Brain microvascular endothelial cell (primary cell): Measurements from ENCODE around the gene NAT14.

ENCODE experiments used
- DNase-seq: peaks from one replicate; pipeline ENCODE4 v3.0.0-alpha.2; 2020
- H3K27ac ChIP-seq: fragments of 250-450 bp; sonication (Bioruptor Pico); 2 replicates; pipeline ENCODE4 v1.5.1; 2020; ENCODE audit warnings: mild to moderate bottlenecking, moderate library complexity
- H3K27me3 ChIP-seq: fragments of 250-450 bp; sonication (Bioruptor Pico); replicated peaks from 2 replicates; pipeline ENCODE4 v1.5.1; 2020; ENCODE audit warnings: mild to moderate bottlenecking
- H3K36me3 ChIP-seq: fragments of 250-450 bp; sonication (Bioruptor Pico); replicated peaks from 2 replicates; pipeline ENCODE4 v1.5.1; 2020; ENCODE audit warnings: mild to moderate bottlenecking
- H3K4me3 ChIP-seq: 2 replicates; pipeline ENCODE4 v1.5.1; 2011; ENCODE audit warnings: low read depth, mild to moderate bottlenecking, control low read depth, low read length, moderate library complexity
- CTCF ChIP-seq: IDR thresholded peaks from 2 replicates; pipeline ENCODE4 v1.5.1; 2011; ENCODE audit warnings: low read depth, mild to moderate bottlenecking, moderate library complexity, low read length, control low read depth, inconsistent platforms; ENCODE audit errors: missing control alignments
- in situ Hi-C: cut with HindIII; loops from 2 replicates; pipeline ENCODE4 v1.10.0; 2017; ENCODE audit warnings: low sequenced_read_pairs, low pct_ligation_motif_present

The NAT14 gene, protein sequence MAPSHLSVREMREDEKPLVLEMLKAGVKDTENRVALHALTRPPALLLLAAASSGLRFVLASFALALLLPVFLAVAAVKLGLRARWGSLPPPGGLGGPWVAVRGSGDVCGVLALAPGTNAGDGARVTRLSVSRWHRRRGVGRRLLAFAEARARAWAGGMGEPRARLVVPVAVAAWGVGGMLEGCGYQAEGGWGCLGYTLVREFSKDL

GRCh38 chr19:55484593-55485438 is at the start of gene NAT14:
NAT14 (plus strand) TSS chr19:55485188; CDS start chr19:55485709, 521 bp downstream.
- in situ Hi-C loops: no loop called here
- H3K4me3 ChIP-seq: peak within 1 kb of the TSS; percentile 68
- H3K27me3 ChIP-seq: no peaks in the 10 kb centered on the region
- TF ChIP-seq CTCF: no peak
- H3K36me3 ChIP-seq: peaks cover 9% of the 10 kb centered on the region
- H3K27ac ChIP-seq: peak within 1 kb of the TSS; percentile 57
- DNase-seq: no peak

DNA sequence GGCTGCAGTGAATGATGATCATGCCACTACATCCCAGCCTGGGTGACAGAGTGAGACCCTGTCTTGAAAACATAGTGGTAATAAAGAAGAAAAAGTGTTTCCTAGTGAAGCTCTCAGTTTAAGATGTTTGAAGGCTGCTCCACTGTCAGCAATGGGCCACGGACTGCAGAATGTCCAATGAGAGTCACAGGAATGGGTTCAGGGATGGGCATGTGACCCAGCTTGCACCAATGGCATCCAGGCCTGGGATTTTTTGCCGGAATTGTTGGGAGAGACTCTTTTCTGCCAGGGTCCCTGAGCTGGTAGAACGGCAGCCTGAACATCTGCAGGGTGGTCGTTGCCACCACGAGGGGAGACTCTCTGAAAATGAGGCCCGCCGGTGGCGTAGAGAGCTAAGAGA is 48.1 kb upstream of the NAT14 start:
- TF ChIP-seq CTCF: no peak
- H3K27ac ChIP-seq: no peak overlapping the region
- H3K4me3 ChIP-seq: no peak overlapping the region
- no peaks in the 10 kb centered on the region for H3K36me3 ChIP-seq
- H3K27me3 ChIP-seq: peaks cover 34% of the 10 kb centered on the region
- no peak for DNase-seq
- in situ Hi-C loops: no loop called here

DNA sequence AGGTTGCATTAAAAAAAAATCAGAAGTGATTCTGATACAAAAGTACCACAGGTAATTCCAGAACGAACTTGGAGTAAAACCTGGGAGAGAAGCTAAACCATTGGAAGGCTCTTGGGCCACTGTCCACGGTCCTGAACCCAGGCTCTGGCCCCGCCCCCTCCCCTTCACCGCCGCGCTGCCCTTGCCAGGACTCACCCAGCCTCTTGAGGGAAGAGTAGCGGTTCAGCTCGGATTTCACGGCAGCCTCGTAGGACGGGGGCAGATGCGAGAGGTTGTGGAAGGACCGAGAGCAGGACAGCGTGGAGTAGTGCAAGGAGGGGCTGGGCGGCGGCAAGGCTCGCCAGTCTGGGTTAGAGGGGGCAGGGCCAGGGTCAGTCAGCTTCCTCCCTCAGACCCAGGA is 47.6 kb upstream of the NAT14 start:
- TF ChIP-seq CTCF: no peak
- Histone ChIP-seq H3K4me3 (no peak overlapping the region), H3K27ac (no peak overlapping the region), H3K36me3 (no peaks in the 10 kb centered on the region), H3K27me3 (peaks cover 36% of the 10 kb centered on the region)
- in situ Hi-C loops: no loop called here
- DNase-seq: peak; percentile 56

DNA sequence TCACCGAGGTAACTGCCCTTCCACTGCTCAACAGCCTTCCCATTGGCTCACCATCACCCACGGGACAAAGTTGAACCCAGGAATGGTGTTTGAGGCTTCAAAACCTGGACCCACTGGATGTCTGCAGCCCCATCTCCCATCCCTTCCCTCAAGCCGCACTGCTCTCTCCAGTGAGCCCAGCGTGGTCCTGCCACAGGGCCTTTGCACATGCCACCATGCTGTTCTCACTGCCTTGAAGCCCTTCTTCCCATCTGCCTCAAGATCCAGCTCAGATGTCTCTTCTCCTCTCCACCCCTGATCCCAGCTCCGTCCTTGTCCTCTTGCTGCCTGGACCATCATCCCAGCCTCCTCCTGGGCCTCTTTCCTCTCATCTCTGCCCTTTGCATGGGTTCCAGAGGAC is 45.9 kb upstream of the NAT14 start:
- DNase-seq: no peak
- Histone ChIP-seq H3K27me3 (peaks cover 34% of the 10 kb centered on the region), H3K4me3 (no peak overlapping the region)

GRCh38 chr19:55440411-55441105 is 44.4 kb upstream of the NAT14 start:
- DNase-seq: no peak
- no peak for TF ChIP-seq CTCF
- no peak overlapping the region for H3K4me3 ChIP-seq
- in situ Hi-C loops: no loop called here
- no peaks in the 10 kb centered on the region for H3K36me3 ChIP-seq
- H3K27ac ChIP-seq: no peak overlapping the region
- H3K27me3 ChIP-seq: peaks cover 40% of the 10 kb centered on the region

More for the DNA sequence above, 45.9 kb upstream of the NAT14 start:
- TF ChIP-seq CTCF: no peak
- in situ Hi-C loops: no loop called here
- Histone ChIP-seq H3K36me3 (no peaks in the 10 kb centered on the region), H3K27ac (no peak overlapping the region)
